HG03378 (cell line): Measurements from ENCODE around the gene AKR1B15.
"Not testable (repeated sequence)": the region's sequence is repeated elsewhere in the genome, so short reads cannot be mapped to it uniquely, and the experiment has no call there.

Experiments used
- ATAC-seq: cut with Tn5 transposase; IDR thresholded peaks from one replicate; pipeline ENCODE4 v1.9.1; 2021; ENCODE audit warnings: mild to moderate bottlenecking, moderate library complexity; ENCODE audit not compliant: unreplicated experiment

Gene AKR1B15

GRCh38 chr7:134548877-134549276 lies at the start of gene AKR1B15:
AKR1B15 (plus strand) TSS chr7:134549110; CDS start chr7:134564620, 15,510 bp downstream.
- ATAC-seq, result peak; percentile 94

- ATAC-seq, result no peak
Observed at GRCh38 chr7:134500406-134500805, 48.5 kb upstream of the AKR1B15 start.

GRCh38 chr7:134500982-134501381 lies 47.9 kb upstream of the AKR1B15 start:
- ATAC-seq, result no peak

GRCh38 chr7:134502463-134503371 lies 46.2 kb upstream of the AKR1B15 start:
- no peak for ATAC-seq

- ATAC-seq, result no peak
Observed at GRCh38 chr7:134504660-134505164, 44.2 kb upstream of the AKR1B15 start.

GRCh38 chr7:134505856-134506255 lies 43.1 kb upstream of the AKR1B15 start:
- no peak for ATAC-seq

GRCh38 chr7:134509010-134509409 lies 39.9 kb upstream of the AKR1B15 start:
- no peak for ATAC-seq

GRCh38 chr7:134510646-134511045 lies 38.3 kb upstream of the AKR1B15 start:
- ATAC-seq, result no peak

GRCh38 chr7:134512271-134512670 lies 36.6 kb upstream of the AKR1B15 start:
- no peak for ATAC-seq

- peak; percentile 46 for ATAC-seq
Observed at GRCh38 chr7:134513169-134513752, 35.6 kb upstream of the AKR1B15 start.

GRCh38 chr7:134514106-134514505 lies 34.8 kb upstream of the AKR1B15 start:
- ATAC-seq, result no peak

- ATAC-seq, result no peak
Observed at GRCh38 chr7:134514663-134515062, 34.2 kb upstream of the AKR1B15 start.

- no peak for ATAC-seq
Observed at GRCh38 chr7:134515569-134516468, 33.1 kb upstream of the AKR1B15 start.

- ATAC-seq, result no peak
Observed at GRCh38 chr7:134520130-134520529, 28.8 kb upstream of the AKR1B15 start.

GRCh38 chr7:134522601-134523000 lies 26.3 kb upstream of the AKR1B15 start:
- no peak for ATAC-seq

- ATAC-seq, result not testable (repeated sequence)
Observed at GRCh38 chr7:134525449-134525848, 23.5 kb upstream of the AKR1B15 start.

GRCh38 chr7:134526552-134527248 lies 22.2 kb upstream of the AKR1B15 start:
- not testable (repeated sequence) for ATAC-seq

GRCh38 chr7:134527979-134528371 lies 20.9 kb upstream of the AKR1B15 start:
- no peak for ATAC-seq

GRCh38 chr7:134528749-134529148 lies 20.2 kb upstream of the AKR1B15 start:
- no peak for ATAC-seq

- ATAC-seq, result no peak
Observed at GRCh38 chr7:134530460-134530859, 18.4 kb upstream of the AKR1B15 start.
